SK-N-SH (cell line): ENCODE results near the gene SGCA. TPM values are rescaled to one million over a fixed set of nuclear protein-coding genes. Genes with fewer than 3 reads are reported as not detected.

ENCODE experiments used
- CTCF ChIA-PET: fragments of 300-600, 350-600 bp; formaldehyde crosslinking; extraction: SDS; loops from one replicate; lab custom pipeline; 2021; lab: Yijun Ruan, JAX
- POLR2A ChIA-PET: fragments of 350-600 bp; sonication (Branson Sonifier 250); formaldehyde crosslinking; extraction: SDS; loops from one replicate; lab custom pipeline; 2020; ENCODE audit warnings: antibody characterized with exemption, inconsistent platforms; lab: Yijun Ruan, JAX
- DNase-seq: peaks from one replicate; pipeline ENCODE4 v3.0.0; 2012
- H2AFZ ChIP-seq: fragments of 200-600 bp; sonication (generic); 2 replicates; pipeline ENCODE4 v1.8.1; 2016; ENCODE audit warnings: antibody characterized with exemption, mild to moderate bottlenecking, low read depth
- H3F3A ChIP-seq: fragments of 200-600 bp; sonication (generic); replicated peaks from 2 replicates; pipeline ENCODE3; 2016; ENCODE audit warnings: antibody characterized with exemption, mild to moderate bottlenecking; ENCODE audit not compliant: insufficient read depth
- H3K27ac ChIP-seq, 2 experiments: fragments of 200-500 bp in 1 of 2; fragments of 200-600 bp in 1 of 2; sonication (Bioruptor generic) in 1 of 2; sonication (generic), shearing (Covaris generic) in 1 of 2; 2 replicates each; pipeline versions ENCODE4 v1.5.1 to v1.6.1; 2014 to 2016; ENCODE audit warnings: low read depth in 2 of 2, inconsistent platforms in 1 of 2, low read length in 1 of 2, mild to moderate bottlenecking in 1 of 2, mixed read lengths in 1 of 2
- H3K27me3 ChIP-seq: fragments of 200-600 bp; sonication (generic), shearing (Covaris generic); 2 replicates; pipeline ENCODE4 v1.6.1; 2016; ENCODE audit warnings: mixed run types; ENCODE audit not compliant: insufficient read depth
- H3K36me3 ChIP-seq, 2 experiments: fragments of 200-500 bp in 1 of 2; fragments of 200-600 bp in 1 of 2; sonication (Bioruptor generic) in 1 of 2; sonication (generic) in 1 of 2; replicated peaks in 1 of 2; 2 replicates each; pipeline versions ENCODE3 to v1.5.1; 2014 to 2016; ENCODE audit warnings: low read length in 1 of 2, mild to moderate bottlenecking in 1 of 2; ENCODE audit not compliant: insufficient read depth in 2 of 2, control insufficient read depth in 1 of 2
- H3K4me1 ChIP-seq, 2 experiments: fragments of 200-500 bp in 1 of 2; fragments of 200-600 bp in 1 of 2; sonication (Bioruptor generic) in 1 of 2; sonication (generic), shearing (Covaris generic) in 1 of 2; 2 replicates each; pipeline versions ENCODE4 v1.5.1 to v1.6.1; 2014 to 2016; ENCODE audit warnings: low read depth in 1 of 2, low read length in 1 of 2, mixed run types in 1 of 2; ENCODE audit not compliant: insufficient read depth in 2 of 2, control insufficient read depth in 1 of 2
- H3K4me2 ChIP-seq: fragments of 200-600 bp; sonication (generic), shearing (Covaris generic); 2 replicates; pipeline ENCODE4 v1.6.1; 2017; ENCODE audit warnings: mixed run types
- H3K4me3 ChIP-seq, 2 experiments: fragments of 200-500 bp in 1 of 2; fragments of 200-600 bp in 1 of 2; sonication (Bioruptor generic) in 1 of 2; sonication (generic), shearing (Covaris generic) in 1 of 2; 2 replicates each; pipeline versions ENCODE4 v1.5.1 to v1.8.1; 2014 to 2016; ENCODE audit warnings: low read depth in 2 of 2, inconsistent platforms in 1 of 2, low read length in 1 of 2, mild to moderate bottlenecking in 1 of 2, mixed read lengths in 1 of 2, moderate library complexity in 1 of 2
- H3K79me2 ChIP-seq: fragments of 200-600 bp; sonication (generic); 2 replicates; pipeline ENCODE4 v1.8.1; 2017; ENCODE audit warnings: mild to moderate bottlenecking; ENCODE audit not compliant: insufficient read depth
- H3K9ac ChIP-seq: fragments of 200-600 bp; sonication (generic); 2 replicates; pipeline ENCODE4 v1.6.1; 2017; ENCODE audit warnings: mixed run types
- H3K9me2 ChIP-seq: fragments of 200-600 bp; sonication (generic); 2 replicates; pipeline ENCODE4 v1.6.1; 2017; ENCODE audit warnings: mixed run types
- H3K9me3 ChIP-seq: fragments of 200-600 bp; sonication (generic); 2 replicates; pipeline ENCODE4 v1.6.1; 2017; ENCODE audit warnings: mixed run types, mild to moderate bottlenecking, moderate library complexity
- H4K20me1 ChIP-seq: fragments of 200-600 bp; sonication (generic); 2 replicates; pipeline ENCODE4 v1.6.1; 2017; ENCODE audit warnings: mild to moderate bottlenecking, mixed run types; ENCODE audit not compliant: insufficient read depth
- ELF1 ChIP-seq: IDR thresholded peaks from 2 replicates; pipeline ENCODE4 v1.4.0; 2012
- EP300 ChIP-seq, 2 experiments: IDR thresholded peaks; 2 replicates each; pipeline versions ENCODE4 v1.4.0 to v1.6.1; 2012; ENCODE audit warnings: borderline replicate concordance in 1 of 2, low read depth in 1 of 2, low read length in 1 of 2
- FOXJ3 ChIP-seq: sonication (generic); formaldehyde crosslinking; IDR thresholded peaks from 2 replicates; pipeline ENCODE4 v1.5.1; 2020; ENCODE audit warnings: mild to moderate bottlenecking, missing genetic modification reagents
- FOXM1 ChIP-seq: IDR thresholded peaks from 2 replicates; pipeline ENCODE4 v1.4.0; 2012; ENCODE audit warnings: low read depth, mild to moderate bottlenecking
- GABPA ChIP-seq: IDR thresholded peaks from 2 replicates; pipeline ENCODE4 v1.4.0; 2012; ENCODE audit warnings: low read depth, mild to moderate bottlenecking
- GATA2 ChIP-seq: sonication (generic); formaldehyde crosslinking; IDR thresholded peaks from 2 replicates; pipeline ENCODE4 v1.5.0; 2020; ENCODE audit warnings: mild to moderate bottlenecking, missing genetic modification reagents
- JUND ChIP-seq: IDR thresholded peaks from 2 replicates; pipeline ENCODE4 v1.4.0; 2012
- MEF2A ChIP-seq: IDR thresholded peaks from 2 replicates; pipeline ENCODE4 v1.4.0; 2012; ENCODE audit warnings: low read depth, borderline replicate concordance
- PBX3 ChIP-seq: IDR thresholded peaks from 2 replicates; pipeline ENCODE4; 2012
- POLR2AphosphoS5 ChIP-seq: IDR thresholded peaks from 2 replicates; pipeline ENCODE4 v1.6.1; 2012; ENCODE audit warnings: low read depth, low read length
- RAD21 ChIP-seq: IDR thresholded peaks from 2 replicates; pipeline ENCODE4 v1.6.1; 2012; ENCODE audit warnings: mild to moderate bottlenecking, low read length
- SIN3A ChIP-seq: IDR thresholded peaks from 2 replicates; pipeline ENCODE4 v1.6.1; 2012; ENCODE audit warnings: low read depth, mild to moderate bottlenecking, low read length, moderate library complexity, borderline replicate concordance
- SMC3 ChIP-seq: IDR thresholded peaks from 2 replicates; pipeline ENCODE4 v1.6.1; 2012; ENCODE audit warnings: low read depth, low read length, improper control_type of control experiment
- TCF12 ChIP-seq: IDR thresholded peaks from 2 replicates; pipeline ENCODE4 v1.4.0; 2012
- TEAD4 ChIP-seq: IDR thresholded peaks from 2 replicates; pipeline ENCODE4 v1.4.0; 2012; ENCODE audit warnings: mild to moderate bottlenecking, borderline replicate concordance; ENCODE audit not compliant: insufficient read depth
- USF2 ChIP-seq: fragments of 150-350 bp; IDR thresholded peaks from 2 replicates; pipeline ENCODE4 v1.6.1; 2017; ENCODE audit warnings: antibody characterized with exemption, low read length, low read depth, borderline replicate concordance
- YY1 ChIP-seq: IDR thresholded peaks from 2 replicates; pipeline ENCODE4 v1.4.0; 2012; ENCODE audit warnings: low read depth, mild to moderate bottlenecking
- ZBTB33 ChIP-seq: IDR thresholded peaks from 2 replicates; pipeline ENCODE4 v1.4.0; 2012; ENCODE audit warnings: low read depth, borderline replicate concordance
- WGBS: methylation state at CpG from one replicate; pipeline ENCODE4 v1.1.6; 2017; ENCODE audit warnings: low lambda C conversion rate; 5-methylcytosine and 5-hydroxymethylcytosine counted together
- polyA plus RNA-seq, 3 experiments: library from polyadenylated mRNA; depleted of rRNA; stranded (reverse); fragments of >200 nt; gene quantifications; 2 replicates each; pipeline ENCODE4 v1.2.3, GENCODE V29; 2012
- TF ChIP-seq, protein P1 (sequence below): IDR thresholded peaks from 2 replicates; pipeline ENCODE4 v1.4.0; 2012; ENCODE audit warnings: low read depth
- TF ChIP-seq, protein P2 (sequence below): IDR thresholded peaks from 2 replicates; pipeline ENCODE4 v1.4.0; 2012; ENCODE audit warnings: low read depth, borderline replicate concordance
- TF ChIP-seq, protein P3 (sequence below): fragments of 200-600 bp; sonication (generic); IDR thresholded peaks from 2 replicates; pipeline ENCODE4 v1.6.1; 2017; ENCODE audit warnings: antibody characterized with exemption, mild to moderate bottlenecking, moderate library complexity

Gene SGCA
- polyA plus RNA-seq, 1 of the 3 experiments (the other 2 are of a cell fraction) = not detected

DNA sequence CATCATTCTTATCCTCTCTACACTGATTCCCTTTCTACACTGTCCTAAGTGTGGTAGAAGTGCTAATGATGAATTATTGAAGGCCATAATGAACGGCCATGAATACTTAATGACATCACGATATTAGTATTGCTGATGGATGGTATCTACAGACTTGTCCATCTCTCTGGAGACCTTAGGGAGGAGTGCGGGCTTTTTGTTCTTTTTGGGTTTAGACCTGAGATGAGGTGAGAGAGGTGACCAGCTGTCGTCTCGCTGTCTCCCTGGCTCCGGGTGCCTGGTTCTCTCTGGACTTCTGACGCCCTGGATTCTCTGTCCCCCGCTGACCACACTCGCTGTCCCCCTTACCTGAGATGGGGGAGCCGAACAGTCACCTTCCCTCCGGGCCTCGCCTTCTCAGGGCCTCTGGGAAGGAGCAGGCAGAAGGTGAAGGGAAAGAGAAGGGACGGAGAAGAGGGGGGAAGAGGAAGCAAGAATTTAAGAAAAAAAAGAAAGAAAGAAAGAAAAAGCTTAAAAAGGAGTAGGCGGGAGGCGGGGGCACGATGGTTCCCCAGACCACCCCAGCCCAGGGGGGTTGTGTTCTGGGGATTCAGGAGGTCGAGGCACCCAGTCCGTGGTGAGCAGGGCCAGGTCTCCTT lies 17.1 kb downstream of the SGCA start:
- Histone ChIP-seq H3K9me2 (no peaks in the 10 kb centered on the region), H4K20me1 (peaks cover 64% of the 10 kb centered on the region), H3K27ac (peak overlapping the region in 1 of 2 experiments; percentile 100; a peak in 2 of 4 replicates), H3K27me3 (no peaks in the 10 kb centered on the region), H3K9me3 (no peaks in the 10 kb centered on the region), H3K4me3 (no peak overlapping the region), H3K9ac (no peak overlapping the region), H3K36me3 (peaks cover 36 to 39% of the 10 kb centered on the region in 2 experiments), H2AFZ (no peak overlapping the region), H3K4me2 (no peak overlapping the region), H3K4me1 (peaks cover 12 to 29% of the 10 kb centered on the region in 2 experiments; a peak in 3 of 4 replicates), H3K79me2 (peaks cover 3% of the 10 kb centered on the region; the same call in 1 of the 2 replicates), H3F3A (peaks cover 92% of the 10 kb centered on the region)
- no peak for DNase-seq
- ChIA-PET POLR2A (no interaction called here), CTCF (interaction anchor here (0.9 to 4.0 kb wide), 7 partner anchors 9 to 91 kb away, joined by 3 to 31 read pairs (median 6); partner anchors contain the start of gene COL1A1)
- no peak for TF ChIP-seq YY1
- TF ChIP-seq MEF2A = no peak
- no peak for TF ChIP-seq GABPA
- TF ChIP-seq, protein P1, sequence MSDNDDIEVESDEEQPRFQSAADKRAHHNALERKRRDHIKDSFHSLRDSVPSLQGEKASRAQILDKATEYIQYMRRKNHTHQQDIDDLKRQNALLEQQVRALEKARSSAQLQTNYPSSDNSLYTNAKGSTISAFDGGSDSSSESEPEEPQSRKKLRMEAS = no peak
- TF ChIP-seq PBX3 = peak; percentile 2; the same call in 1 of the 2 replicates
- no peak for TF ChIP-seq GATA2 (CRISPR knock-in tag)
- TF ChIP-seq ZBTB33 = peak; percentile 49; the same call in 1 of the 2 replicates
- TF ChIP-seq FOXJ3 (CRISPR knock-in tag) = no peak
- TF ChIP-seq, protein P2, sequence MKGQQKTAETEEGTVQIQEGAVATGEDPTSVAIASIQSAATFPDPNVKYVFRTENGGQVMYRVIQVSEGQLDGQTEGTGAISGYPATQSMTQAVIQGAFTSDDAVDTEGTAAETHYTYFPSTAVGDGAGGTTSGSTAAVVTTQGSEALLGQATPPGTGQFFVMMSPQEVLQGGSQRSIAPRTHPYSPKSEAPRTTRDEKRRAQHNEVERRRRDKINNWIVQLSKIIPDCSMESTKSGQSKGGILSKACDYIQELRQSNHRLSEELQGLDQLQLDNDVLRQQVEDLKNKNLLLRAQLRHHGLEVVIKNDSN = no peak
- TF ChIP-seq, protein P3, sequence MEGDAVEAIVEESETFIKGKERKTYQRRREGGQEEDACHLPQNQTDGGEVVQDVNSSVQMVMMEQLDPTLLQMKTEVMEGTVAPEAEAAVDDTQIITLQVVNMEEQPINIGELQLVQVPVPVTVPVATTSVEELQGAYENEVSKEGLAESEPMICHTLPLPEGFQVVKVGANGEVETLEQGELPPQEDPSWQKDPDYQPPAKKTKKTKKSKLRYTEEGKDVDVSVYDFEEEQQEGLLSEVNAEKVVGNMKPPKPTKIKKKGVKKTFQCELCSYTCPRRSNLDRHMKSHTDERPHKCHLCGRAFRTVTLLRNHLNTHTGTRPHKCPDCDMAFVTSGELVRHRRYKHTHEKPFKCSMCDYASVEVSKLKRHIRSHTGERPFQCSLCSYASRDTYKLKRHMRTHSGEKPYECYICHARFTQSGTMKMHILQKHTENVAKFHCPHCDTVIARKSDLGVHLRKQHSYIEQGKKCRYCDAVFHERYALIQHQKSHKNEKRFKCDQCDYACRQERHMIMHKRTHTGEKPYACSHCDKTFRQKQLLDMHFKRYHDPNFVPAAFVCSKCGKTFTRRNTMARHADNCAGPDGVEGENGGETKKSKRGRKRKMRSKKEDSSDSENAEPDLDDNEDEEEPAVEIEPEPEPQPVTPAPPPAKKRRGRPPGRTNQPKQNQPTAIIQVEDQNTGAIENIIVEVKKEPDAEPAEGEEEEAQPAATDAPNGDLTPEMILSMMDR = no peak
- no peak for TF ChIP-seq USF2
- no peak for TF ChIP-seq SIN3A
- TF ChIP-seq RAD21 = no peak
- no peak for TF ChIP-seq TEAD4
- TF ChIP-seq JUND = peak; percentile 42; the same call in 1 of the 2 replicates
- no peak; the same call in 1 of the 2 replicates for TF ChIP-seq ELF1
- TF ChIP-seq EP300 (IDR thresholded peaks at IDR 0.05; ENCODE audit: borderline replicate concordance in 1 of 2, low read depth in 1 of 2, low read length in 1 of 2) = no peak
- TF ChIP-seq POLR2AphosphoS5 = peak; percentile 56
- no peak for TF ChIP-seq FOXM1
- TF ChIP-seq SMC3 = no peak
- TF ChIP-seq TCF12 = no peak
- WGBS = 92% methylated on average over 18 of the region's 18 CpGs
